ENCODE measurements around the gene KCNK13.
"Not testable (repeated sequence)": the region's sequence is repeated elsewhere in the genome, so short reads cannot be mapped to it uniquely, and the experiment has no call there.

KCNK13 gene

GRCh38 chr14:90061685-90062126, at the start of gene KCNK13:
Gene KCNK13, plus strand, starts transcription at chr14:90061994. Its CDS starts 212 bp downstream, at chr14:90062206.
- DNase-seq (ENCODE audit: low read depth): no peak

- DNase-seq (ENCODE audit: low read depth): peak; percentile 50
These were observed 44.4 kb upstream of the KCNK13 start for GRCh38 chr14:90017371-90017770.

- DNase-seq (ENCODE audit: low read depth): no peak
These were observed 41.8 kb upstream of the KCNK13 start for GRCh38 chr14:90019824-90020523.

- DNase-seq (ENCODE audit: low read depth): no peak
These were observed 38.5 kb upstream of the KCNK13 start for GRCh38 chr14:90023176-90023896.

GRCh38 chr14:90024910-90025309, 36.9 kb upstream of the KCNK13 start:
- no peak for DNase-seq (ENCODE audit: low read depth)

GRCh38 chr14:90026608-90027007, 35.2 kb upstream of the KCNK13 start:
- DNase-seq (ENCODE audit: low read depth): not testable (repeated sequence)

GRCh38 chr14:90027842-90028241, 34.0 kb upstream of the KCNK13 start:
- no peak for DNase-seq (ENCODE audit: low read depth)

- DNase-seq (ENCODE audit: low read depth): no peak
These were observed 27.6 kb upstream of the KCNK13 start for GRCh38 chr14:90034156-90034555.

GRCh38 chr14:90034835-90035525, 26.8 kb upstream of the KCNK13 start:
- no peak for DNase-seq (ENCODE audit: low read depth)

- DNase-seq (ENCODE audit: low read depth): peak; percentile 24
These were observed 22.4 kb upstream of the KCNK13 start for GRCh38 chr14:90039253-90040010.

GRCh38 chr14:90040411-90040810, 21.4 kb upstream of the KCNK13 start:
- no peak for DNase-seq (ENCODE audit: low read depth)

- DNase-seq (ENCODE audit: low read depth): no peak
These were observed 19.1 kb upstream of the KCNK13 start for GRCh38 chr14:90042496-90043252.

GRCh38 chr14:90045616-90046015, 16.2 kb upstream of the KCNK13 start:
- no peak for DNase-seq (ENCODE audit: low read depth)

GRCh38 chr14:90049390-90049789, 12.4 kb upstream of the KCNK13 start:
- peak; percentile 11 for DNase-seq (ENCODE audit: low read depth)

GRCh38 chr14:90050271-90050670, 11.5 kb upstream of the KCNK13 start:
- DNase-seq (ENCODE audit: low read depth): no peak

- peak; percentile 71 for DNase-seq (ENCODE audit: low read depth)
These were observed 8.8 kb upstream of the KCNK13 start for GRCh38 chr14:90053044-90053443.

GRCh38 chr14:90054803-90055202, 7.0 kb upstream of the KCNK13 start:
- DNase-seq (ENCODE audit: low read depth): peak; percentile 33

GRCh38 chr14:90056826-90057225, 5.0 kb upstream of the KCNK13 start:
- DNase-seq (ENCODE audit: low read depth): no peak

- DNase-seq (ENCODE audit: low read depth): no peak
These were observed 2.8 kb upstream of the KCNK13 start for GRCh38 chr14:90058876-90059458.

GRCh38 chr14:90060312-90060964, 1.4 kb upstream of the KCNK13 start:
- peak; percentile 55 for DNase-seq (ENCODE audit: low read depth)

All from EH (cell line).